ENCODE data around the gene CD79B.

GRCh38 chr17:63942309-63942985 is 10.3 kb upstream of the CD79B start:
- TF ChIP-seq, protein P1, sequence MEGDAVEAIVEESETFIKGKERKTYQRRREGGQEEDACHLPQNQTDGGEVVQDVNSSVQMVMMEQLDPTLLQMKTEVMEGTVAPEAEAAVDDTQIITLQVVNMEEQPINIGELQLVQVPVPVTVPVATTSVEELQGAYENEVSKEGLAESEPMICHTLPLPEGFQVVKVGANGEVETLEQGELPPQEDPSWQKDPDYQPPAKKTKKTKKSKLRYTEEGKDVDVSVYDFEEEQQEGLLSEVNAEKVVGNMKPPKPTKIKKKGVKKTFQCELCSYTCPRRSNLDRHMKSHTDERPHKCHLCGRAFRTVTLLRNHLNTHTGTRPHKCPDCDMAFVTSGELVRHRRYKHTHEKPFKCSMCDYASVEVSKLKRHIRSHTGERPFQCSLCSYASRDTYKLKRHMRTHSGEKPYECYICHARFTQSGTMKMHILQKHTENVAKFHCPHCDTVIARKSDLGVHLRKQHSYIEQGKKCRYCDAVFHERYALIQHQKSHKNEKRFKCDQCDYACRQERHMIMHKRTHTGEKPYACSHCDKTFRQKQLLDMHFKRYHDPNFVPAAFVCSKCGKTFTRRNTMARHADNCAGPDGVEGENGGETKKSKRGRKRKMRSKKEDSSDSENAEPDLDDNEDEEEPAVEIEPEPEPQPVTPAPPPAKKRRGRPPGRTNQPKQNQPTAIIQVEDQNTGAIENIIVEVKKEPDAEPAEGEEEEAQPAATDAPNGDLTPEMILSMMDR (IDR thresholded peaks at IDR 0.05): no peak
- no peak for TF ChIP-seq POLR2A (IDR thresholded peaks at IDR 0.05)

Measured in heart left ventricle (tissue), 13 donors.